IMR-90 (cell line): Measurements from ENCODE around the gene NDUFB3. TPM values are rescaled to one million over a fixed set of nuclear protein-coding genes. Genes with fewer than 3 reads are reported as not detected.

Experiments
- ATAC-seq: fragments of 200-7000 bp; cut with Tn5 transposase; 2 replicates; pipeline ENCODE4 v1.9.1; 2020; ENCODE audit warnings: low read depth, mild to moderate bottlenecking, moderate library complexity
- BruUV-seq: library from RNA; stranded (reverse); fragments of 400-500 nt; replicated peaks from 2 replicates; lab custom pipeline; 2021; lab: Mats Ljungman, UMichigan
- CTCF ChIA-PET: fragments of 300-600 bp; formaldehyde crosslinking; extraction: SDS; loops from one replicate; lab custom pipeline; 2021; ENCODE audit warnings: antibody characterized with exemption; lab: Yijun Ruan, JAX
- POLR2A ChIA-PET: fragments of 300-600 bp; sonication (Branson Sonifier 250); formaldehyde crosslinking; loops from one replicate; lab custom pipeline; 2022; ENCODE audit warnings: antibody characterized with exemption; ENCODE audit not compliant: unreplicated experiment; lab: Charles Lee
- DNase-seq: peaks from one replicate; pipeline ENCODE4 v3.0.0; 2013
- H2AFZ ChIP-seq: replicated peaks from 2 replicates; pipeline ENCODE3; 2013; ENCODE audit warnings: low read length, mild to moderate bottlenecking; ENCODE audit not compliant: poor library complexity
- H2AK5ac ChIP-seq: 2 replicates; pipeline ENCODE4 v1.6.1; 2013; ENCODE audit warnings: low read depth, low read length, inconsistent platforms
- H2AK9ac ChIP-seq: replicated peaks from 2 replicates; pipeline ENCODE3; 2013; ENCODE audit warnings: mild to moderate bottlenecking, low read depth, low read length, moderate library complexity; ENCODE audit not compliant: poor library complexity
- H2BK120ac ChIP-seq: 2 replicates; pipeline ENCODE4 v1.6.1; 2013; ENCODE audit warnings: low read depth, low read length, inconsistent platforms
- H2BK15ac ChIP-seq: 3 replicates; pipeline ENCODE4 v1.6.1; 2013; ENCODE audit warnings: low read depth, low read length, inconsistent platforms
- H2BK20ac ChIP-seq: 2 replicates; pipeline ENCODE4 v1.6.1; 2013; ENCODE audit warnings: low read depth, mild to moderate bottlenecking, inconsistent platforms, low read length, moderate library complexity
- H2BK5ac ChIP-seq: 2 replicates; pipeline ENCODE4 v1.6.1; 2013; ENCODE audit warnings: mild to moderate bottlenecking, low read depth, low read length, inconsistent platforms; ENCODE audit not compliant: poor library complexity, severe bottlenecking
- H3K14ac ChIP-seq: replicated peaks from 2 replicates; pipeline ENCODE4 v1.6.1; 2013; ENCODE audit warnings: low read depth, low read length, inconsistent platforms
- H3K18ac ChIP-seq: 2 replicates; pipeline ENCODE4 v1.6.1; 2013; ENCODE audit warnings: low read depth, low read length, control low read depth
- H3K23ac ChIP-seq: 2 replicates; pipeline ENCODE4 v1.6.1; 2013; ENCODE audit warnings: low read depth, low read length, inconsistent platforms
- H3K27ac ChIP-seq: 2 replicates; pipeline ENCODE4 v1.5.1; 2013; ENCODE audit warnings: mild to moderate bottlenecking, control low read depth, low read length; ENCODE audit not compliant: insufficient read depth
- H3K27me3 ChIP-seq: 2 replicates; pipeline ENCODE4 v1.6.1; 2013; ENCODE audit warnings: low read length; ENCODE audit not compliant: control insufficient read depth, insufficient read depth
- H3K36me3 ChIP-seq: 2 replicates; pipeline ENCODE4 v1.6.1; 2013; ENCODE audit warnings: low read length, mixed read lengths; ENCODE audit not compliant: control insufficient read depth, insufficient read depth
- H3K4ac ChIP-seq: 2 replicates; pipeline ENCODE4 v1.6.1; 2013; ENCODE audit warnings: low read depth, low read length, inconsistent platforms
- H3K4me1 ChIP-seq: 2 replicates; pipeline ENCODE4 v1.6.1; 2013; ENCODE audit warnings: low read length, mixed read lengths; ENCODE audit not compliant: control insufficient read depth, insufficient read depth
- H3K4me2 ChIP-seq: 2 replicates; pipeline ENCODE4 v1.6.1; 2013; ENCODE audit warnings: low read depth, mild to moderate bottlenecking, control low read depth, low read length, moderate library complexity
- H3K4me3 ChIP-seq: 2 replicates; pipeline ENCODE4 v1.5.1; 2013; ENCODE audit warnings: low read depth, mild to moderate bottlenecking, control low read depth, low read length, moderate library complexity; ENCODE audit not compliant: insufficient read depth
- H3K56ac ChIP-seq: 2 replicates; pipeline ENCODE4 v1.6.1; 2013; ENCODE audit warnings: low read length, inconsistent platforms; ENCODE audit not compliant: insufficient read depth; ENCODE audit errors: extremely low read depth
- H3K79me1 ChIP-seq, 2 experiments: 2 replicates each; pipeline ENCODE4 v1.6.1; 2013; ENCODE audit warnings: low read length in 2 of 2, inconsistent platforms in 1 of 2, low read depth in 1 of 2
- H3K9ac ChIP-seq: 2 replicates; pipeline ENCODE4 v1.6.1; 2013; ENCODE audit warnings: low read depth, low read length, control low read depth
- H3K9me1 ChIP-seq: 2 replicates; pipeline ENCODE4 v1.6.1; 2013; ENCODE audit warnings: low read length, inconsistent platforms; ENCODE audit not compliant: insufficient read depth
- H3K9me3 ChIP-seq: 2 replicates; pipeline ENCODE4 v1.6.1; 2013; ENCODE audit warnings: low read length; ENCODE audit not compliant: control insufficient read depth, insufficient read depth
- H4K20me1 ChIP-seq: 2 replicates; pipeline ENCODE4 v1.6.1; 2013; ENCODE audit warnings: low read length, inconsistent platforms; ENCODE audit not compliant: insufficient read depth
- H4K5ac ChIP-seq: 2 replicates; pipeline ENCODE4 v1.6.1; 2013; ENCODE audit warnings: mild to moderate bottlenecking, low read depth, low read length, control low read depth
- H4K8ac ChIP-seq, 2 experiments: 2 replicates each; pipeline ENCODE4 v1.6.1; 2013; ENCODE audit warnings: low read depth in 2 of 2, low read length in 2 of 2, control low read depth in 1 of 2, inconsistent platforms in 1 of 2
- H4K91ac ChIP-seq: 2 replicates; pipeline ENCODE4 v1.6.1; 2013; ENCODE audit warnings: low read depth, low read length, inconsistent platforms; ENCODE audit not compliant: insufficient read depth
- BHLHE40 ChIP-seq: fragments of 150-350 bp; IDR thresholded peaks from 2 replicates; pipeline ENCODE4 v1.6.1; 2016; ENCODE audit warnings: mild to moderate bottlenecking, low read depth, low read length
- CEBPB ChIP-seq: IDR thresholded peaks from 2 replicates; pipeline ENCODE4 v1.6.1; 2012; ENCODE audit warnings: low read depth, low read length, improper control_type of control experiment
- FOS ChIP-seq: fragments of 150-350 bp; IDR thresholded peaks from 2 replicates; pipeline ENCODE4 v1.6.1; 2016; ENCODE audit warnings: low read depth, low read length
- MAZ ChIP-seq: IDR thresholded peaks from 2 replicates; pipeline ENCODE4 v1.6.1; 2012; ENCODE audit warnings: low read depth, mild to moderate bottlenecking, low read length, improper control_type of control experiment, moderate library complexity, borderline replicate concordance
- NFE2L2 ChIP-seq: fragments of 150-350 bp; IDR thresholded peaks from 2 replicates; pipeline ENCODE4 v1.6.1; 2016; ENCODE audit warnings: low read depth, mild to moderate bottlenecking, low read length
- POLR2A ChIP-seq: IDR thresholded peaks from 2 replicates; pipeline ENCODE4 v1.6.1; 2012; ENCODE audit warnings: mild to moderate bottlenecking, low read depth, low read length
- RAD21 ChIP-seq: IDR thresholded peaks from 2 replicates; pipeline ENCODE4 v1.6.1; 2012; ENCODE audit warnings: low read length, improper control_type of control experiment
- RFX5 ChIP-seq: IDR thresholded peaks from 2 replicates; pipeline ENCODE4 v1.8.0; 2012; ENCODE audit warnings: low read depth, mild to moderate bottlenecking, low read length, moderate library complexity
- SMC3 ChIP-seq: fragments of 150-350 bp; IDR thresholded peaks from 2 replicates; pipeline ENCODE4 v1.6.1; 2016; ENCODE audit warnings: low read depth, mild to moderate bottlenecking, antibody characterized with exemption, low read length, moderate library complexity
- USF2 ChIP-seq: fragments of 150-350 bp; IDR thresholded peaks from 2 replicates; pipeline ENCODE4 v1.6.1; 2017; ENCODE audit warnings: mild to moderate bottlenecking, antibody characterized with exemption, low read length, low read depth
- WGBS, 2 experiments: methylation state at CpG; one replicate each; pipeline versions ENCODE4 v1.1.5 to v1.1.7; 2013; ENCODE audit warnings: missing lambda C conversion rate in 2 of 2; ENCODE audit not compliant: insufficient read length in 1 of 2; ENCODE audit errors: extremely low coverage in 2 of 2; 5-methylcytosine and 5-hydroxymethylcytosine counted together
- dilution Hi-C: fragments of 300-500 bp; cut with HindIII; formaldehyde crosslinking; loops from one replicate; pipeline ENCODE4 v1.14.3; 2018; ENCODE audit warnings: low sequenced_read_pairs; ENCODE audit not compliant: unreplicated experiment
- in situ Hi-C: fragments of 300-500 bp; cut with MboI; formaldehyde crosslinking; loops from 3 replicates; pipeline ENCODE4 v1.14.3; 2019; ENCODE audit warnings: low sequenced_read_pairs, inconsistent platforms, mixed read lengths
- intact Hi-C: fragments of 100-400 bp; cut with micrococcal nuclease; formaldehyde crosslinking; loops from 2 replicates; pipeline ENCODE4 v1.10.0; 2022
- polyA plus RNA-seq, 3 experiments: library from polyadenylated mRNA; depleted of rRNA; stranded (reverse); fragments of >200 nt; gene quantifications; 2 replicates each; pipeline ENCODE4 v1.2.3, GENCODE V29; 2012; ENCODE audit warnings: low replicate concordance in 1 of 3
- total RNA-seq: library from RNA; depleted of rRNA; stranded (reverse); fragments of >200 nt; gene quantifications from 2 replicates; pipeline ENCODE4 v1.2.3, GENCODE V29; 2012

Gene NDUFB3
- total and polyA plus RNA-seq, 2 of the 4 experiments (the other 2 are of a cell fraction) = 41.0 to 98.7 TPM

- Histone ChIP-seq H4K5ac (no peak overlapping the region), H3K18ac (no peak overlapping the region), H2AK9ac (no peak overlapping the region), H4K8ac (no peak overlapping the region), H3K14ac (no peak overlapping the region), H4K20me1 (peaks cover 9% of the 10 kb centered on the region; the same call in 1 of the 2 replicates), H3K9ac (no peak overlapping the region), H3K23ac (no peak overlapping the region), H3K9me3 (no peaks in the 10 kb centered on the region), H3K27me3 (no peaks in the 10 kb centered on the region), H3K79me1 (peaks cover 23 to 62% of the 10 kb centered on the region in 2 experiments), H2AFZ (no peak overlapping the region), H3K4me1 (peaks cover 2% of the 10 kb centered on the region), H2AK5ac (no peak overlapping the region), H2BK15ac (no peak overlapping the region), H3K27ac (no peak overlapping the region), H3K56ac (no peak overlapping the region), H2BK120ac (no peak overlapping the region), H2BK5ac (no peak overlapping the region), H4K91ac (no peak overlapping the region), H3K9me1 (peaks cover 4% of the 10 kb centered on the region), H2BK20ac (no peak overlapping the region), H3K4me3 (no peak overlapping the region), H3K36me3 (0 out of 2 replicates have a peak, but pooled peaks cover 1% of the 10 kb centered on the region), H3K4me2 (no peak overlapping the region), H3K4ac (no peak overlapping the region)
- POLR2A ChIA-PET = no interaction called here
- DNase-seq (no peak), ATAC-seq (no peak)
- no peak for TF ChIP-seq RFX5
- TF ChIP-seq SMC3 = no peak
- TF ChIP-seq MAZ = no peak
- no peak for TF ChIP-seq USF2
- TF ChIP-seq NFE2L2 = no peak
- no peak for TF ChIP-seq BHLHE40
- no peak for TF ChIP-seq FOS
- no peak for TF ChIP-seq RAD21
- TF ChIP-seq CEBPB = no peak
- no peak for TF ChIP-seq POLR2A
- CTCF ChIA-PET = no interaction called here
- in situ Hi-C loops = no loop called here
- dilution Hi-C loops = no loop called here
- no TSS peak for BruUV-seq
- intact Hi-C loops = no loop called here
- no CpG with 5 or more reads among the region's 10 CpGs for WGBS, 2 experiments
Observed at GRCh38 chr2:201059961-201060755, 11.6 kb upstream of the NDUFB3 start.
